ENCODE measurements around the gene MXI1.
A peak's percentile ranks its signal among the peaks of the same experiment; 100 is the strongest.
"Not testable (repeated sequence)": the region's sequence is repeated elsewhere in the genome, so short reads cannot be mapped to it uniquely, and the experiment has no call there.

Gene MXI1

DNA sequence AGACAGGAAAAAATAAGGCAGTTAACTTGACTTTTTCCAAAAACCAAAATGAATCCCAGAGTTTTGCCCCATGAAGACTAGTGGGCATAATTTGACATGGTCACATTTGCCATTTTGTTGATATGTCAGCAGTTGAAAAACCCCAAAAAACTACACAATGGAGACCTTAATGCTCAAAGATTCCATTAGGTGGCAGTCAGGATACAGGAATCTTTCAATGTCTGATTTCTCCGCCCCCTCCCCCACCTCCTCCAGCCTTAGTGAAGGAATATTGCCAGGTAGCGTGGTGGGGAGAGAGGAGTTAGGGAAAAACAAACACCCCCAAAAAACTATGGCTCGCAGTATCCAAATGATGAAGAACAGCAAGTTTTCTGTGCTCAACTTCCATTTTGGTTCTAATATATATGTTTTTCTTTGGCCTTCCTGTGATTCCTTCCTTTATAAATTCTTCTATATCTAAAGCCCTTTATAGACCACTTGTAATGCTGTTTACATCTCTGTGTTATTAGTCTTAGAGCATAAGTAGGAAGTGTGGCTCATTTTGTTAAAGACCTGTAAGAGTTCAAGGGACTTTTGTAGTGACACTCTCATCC is 104.0 kb downstream of the MXI1 start:
- DNase-seq (ENCODE audit: low read depth in 1 of 2, low spot score in 1 of 2): peak in 1 of 2 donors; percentile 32

DNA sequence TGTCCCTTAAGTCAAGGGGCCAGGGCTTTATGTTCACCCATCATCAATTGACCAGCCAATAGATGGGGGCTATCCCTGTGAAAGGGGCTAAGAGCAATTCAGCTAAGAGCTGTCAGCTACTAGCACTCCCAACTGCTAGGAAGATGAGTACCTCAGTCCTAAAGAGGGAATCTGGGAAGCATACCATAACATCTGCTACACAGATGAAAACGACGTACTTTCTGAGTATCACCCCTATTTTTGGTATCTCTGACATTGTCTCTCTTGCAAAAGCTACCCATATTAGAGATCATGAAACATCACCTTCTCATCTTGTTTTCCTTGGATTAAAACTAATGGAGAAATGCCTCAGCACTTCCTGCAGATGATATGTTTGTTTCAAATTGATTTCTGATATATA is 104.8 kb downstream of the MXI1 start:
- DNase-seq (ENCODE audit: low read depth in 1 of 2, low spot score in 1 of 2): no peak

DNA sequence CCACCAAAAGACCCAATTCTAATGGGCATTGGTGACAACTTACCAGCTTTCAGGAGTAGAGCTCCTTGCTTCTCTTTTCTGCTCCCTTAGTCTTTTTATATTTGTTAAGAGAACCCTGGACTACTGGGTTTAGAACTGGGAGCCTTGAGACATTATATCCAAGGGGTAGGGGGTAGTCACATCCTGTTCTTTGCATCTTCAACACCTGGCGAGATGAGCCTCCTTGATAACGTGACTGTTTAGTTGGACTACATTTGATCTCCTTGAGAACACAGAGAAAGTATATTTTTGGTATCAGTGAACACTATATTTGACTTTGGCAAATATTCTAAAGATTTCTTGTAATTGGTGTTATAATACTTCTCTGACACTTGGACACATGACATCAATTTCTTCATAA is 106.3 kb downstream of the MXI1 start:
- no peak for DNase-seq (ENCODE audit: low read depth in 1 of 2, low spot score in 1 of 2)

- DNase-seq (ENCODE audit: low read depth in 1 of 2, low spot score in 1 of 2): no peak
These were observed 110.8 kb downstream of the MXI1 start for GRCh38 chr10:110317866-110318850.

DNA sequence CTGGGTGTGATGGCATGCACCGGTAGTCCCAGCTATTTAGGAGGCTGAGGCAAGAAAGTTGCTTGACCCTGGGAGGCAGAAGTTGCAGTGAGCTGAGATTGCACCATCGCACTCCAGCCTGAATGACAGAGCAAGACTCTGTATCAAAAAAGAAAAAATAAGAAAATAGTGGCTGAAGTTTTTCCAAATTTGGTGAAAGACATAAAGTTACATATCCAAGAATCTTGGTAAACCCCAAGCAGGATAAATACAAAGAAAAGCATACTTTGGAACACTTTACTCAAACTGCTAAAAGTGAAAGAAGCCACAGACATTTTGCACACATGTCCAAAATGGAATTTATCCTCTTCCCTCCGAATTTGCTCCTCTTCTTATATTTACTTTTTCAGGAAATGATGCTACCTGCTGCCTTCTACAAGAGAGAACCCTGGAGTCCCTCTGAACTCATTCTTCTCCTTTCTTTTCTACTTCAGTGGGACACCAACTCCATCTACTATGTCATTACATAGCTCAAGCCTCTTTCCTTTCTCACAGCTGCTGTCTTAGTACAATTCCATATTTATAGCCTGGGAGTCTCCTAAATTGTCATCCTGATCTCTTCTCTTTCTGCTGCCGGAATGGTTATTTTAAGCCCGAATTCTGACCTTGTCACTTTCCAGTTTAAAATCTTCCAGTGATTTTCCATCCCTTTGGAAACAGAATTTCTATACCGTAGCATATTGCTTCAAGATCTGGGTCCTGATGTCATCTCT is 114.6 kb downstream of the MXI1 start:
- DNase-seq (ENCODE audit: low read depth in 1 of 2, low spot score in 1 of 2): no peak

GRCh38 chr10:110323503-110323902 is 116.1 kb downstream of the MXI1 start:
- no peak for DNase-seq (ENCODE audit: low read depth in 1 of 2, low spot score in 1 of 2)

GRCh38 chr10:110324201-110324804 is 116.9 kb downstream of the MXI1 start:
- no peak for DNase-seq (ENCODE audit: low read depth in 1 of 2, low spot score in 1 of 2)

DNA sequence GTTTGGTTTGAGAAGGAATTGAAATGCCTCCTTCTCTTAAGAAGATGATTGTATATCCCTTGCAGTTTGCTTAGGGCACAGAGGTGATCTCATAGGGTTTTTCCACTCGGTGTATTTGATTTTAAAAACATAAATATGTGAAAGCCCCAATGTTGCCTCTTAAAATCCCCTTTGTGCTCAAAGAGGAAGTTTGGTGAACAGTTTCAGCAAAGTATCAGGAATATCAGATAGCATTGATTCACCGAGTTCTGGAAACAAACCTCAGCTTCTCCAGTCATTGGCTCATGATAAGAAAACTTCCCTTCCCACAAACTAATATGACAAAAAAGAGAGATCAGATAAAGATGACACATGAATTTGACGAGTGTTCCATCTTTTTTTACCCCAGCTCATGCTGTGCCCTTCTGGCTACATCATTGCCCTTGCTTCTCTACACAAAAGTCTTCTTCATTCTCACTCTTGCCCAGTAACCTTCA is 117.4 kb downstream of the MXI1 start:
- DNase-seq (ENCODE audit: low read depth in 1 of 2, low spot score in 1 of 2): no peak

DNA sequence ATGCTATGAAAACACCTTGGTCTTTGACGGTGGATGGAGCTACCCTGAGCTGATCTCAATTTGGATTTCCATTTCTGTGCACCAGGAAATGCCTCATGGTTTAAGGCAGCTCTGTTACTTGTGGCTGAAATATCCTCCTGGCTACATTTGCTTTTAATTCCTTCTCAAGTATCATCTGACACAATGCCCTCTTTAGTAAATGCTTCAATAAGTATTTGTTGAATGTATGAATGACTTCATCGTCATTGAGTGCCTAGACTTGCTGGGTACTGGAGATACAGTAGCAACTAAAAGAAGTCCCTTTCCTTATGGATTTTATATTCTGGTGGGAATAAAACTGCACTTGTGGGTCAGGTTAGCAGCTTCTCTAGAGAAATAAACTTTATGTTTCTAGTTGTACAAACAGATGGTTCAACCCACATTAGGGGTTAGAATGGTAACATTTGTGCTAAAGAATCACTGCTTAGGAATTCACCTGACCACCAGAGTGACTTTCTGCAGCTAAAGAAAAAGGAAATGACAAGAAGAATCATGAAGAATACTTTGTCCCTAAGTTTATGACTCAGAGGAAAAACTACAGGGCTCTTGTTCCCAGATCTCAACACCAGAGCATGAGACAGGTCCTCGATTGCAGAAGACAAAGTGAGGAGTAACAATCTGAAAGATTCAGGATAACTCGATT is 119.1 kb downstream of the MXI1 start:
- no peak for DNase-seq (ENCODE audit: low read depth in 1 of 2, low spot score in 1 of 2)

- no peak for DNase-seq (ENCODE audit: low read depth in 1 of 2, low spot score in 1 of 2)
These were observed 120.0 kb downstream of the MXI1 start for GRCh38 chr10:110327262-110327914.

DNA sequence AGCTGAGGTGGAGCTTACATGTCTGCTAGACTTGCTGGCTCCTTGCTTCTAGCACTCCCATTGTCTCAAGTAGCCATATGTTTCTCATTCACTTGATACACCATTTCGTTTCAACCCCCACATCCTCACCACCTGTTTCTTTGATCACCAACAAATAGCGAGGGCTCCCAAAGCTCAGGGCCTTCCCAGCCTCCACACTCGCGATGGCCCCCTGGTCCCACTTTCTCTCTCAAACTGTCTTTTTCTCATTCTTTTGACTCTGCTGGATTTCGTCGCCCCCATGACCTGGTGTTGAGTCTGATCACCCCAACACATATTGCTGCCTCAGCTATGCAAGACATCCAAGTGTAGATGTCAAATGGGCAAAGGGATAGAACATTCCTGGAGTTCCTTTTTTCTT is 123.3 kb downstream of the MXI1 start:
- DNase-seq (ENCODE audit: low read depth in 1 of 2, low spot score in 1 of 2): no peak

- DNase-seq (ENCODE audit: low read depth in 1 of 2, low spot score in 1 of 2): not testable (repeated sequence)
These were observed 123.9 kb downstream of the MXI1 start for GRCh38 chr10:110331226-110331795.

GRCh38 chr10:110334061-110334656 is 126.8 kb downstream of the MXI1 start:
- DNase-seq (ENCODE audit: low read depth in 1 of 2, low spot score in 1 of 2): no peak

- no peak for DNase-seq (ENCODE audit: low read depth in 1 of 2, low spot score in 1 of 2)
These were observed 128.1 kb downstream of the MXI1 start for GRCh38 chr10:110335314-110336064.

DNA sequence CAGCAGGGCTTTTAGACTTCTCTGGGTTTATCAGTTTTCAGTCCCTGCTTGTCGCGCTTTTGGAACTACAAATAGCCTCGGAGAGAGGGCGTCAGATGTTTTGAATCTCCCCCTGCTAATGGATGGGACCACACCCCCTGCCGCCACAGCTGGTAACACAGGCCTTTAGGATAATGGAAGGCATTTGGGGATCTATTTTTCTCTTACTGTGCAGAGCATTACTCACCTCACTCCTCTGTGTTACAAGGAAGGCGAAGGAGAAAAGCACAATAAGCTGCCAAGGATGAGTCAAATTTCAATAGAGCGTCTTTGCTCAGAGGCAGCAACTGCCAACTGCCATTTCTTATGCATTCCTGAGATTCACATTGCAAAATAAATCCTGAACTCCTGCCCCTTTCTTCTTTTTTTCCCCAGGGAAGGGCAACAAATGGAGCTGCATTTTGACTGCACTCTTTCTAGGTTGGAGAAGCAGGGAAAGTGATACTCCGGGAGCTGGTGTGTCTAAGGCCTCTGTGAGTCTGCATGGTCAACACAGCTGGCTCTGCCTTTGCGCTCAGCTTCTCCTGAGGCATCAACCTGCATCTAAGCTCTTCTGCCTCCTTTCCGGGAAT is 128.8 kb downstream of the MXI1 start:
- DNase-seq (ENCODE audit: low read depth in 1 of 2, low spot score in 1 of 2): no peak

All from activated CD4-positive, alpha-beta T cell treated with anti-CD3 and anti-CD28 coated beads, Interleukin-2, amount 50 U/mL, for 24 hours (primary cell).